ENCODE measurements around the gene CHST9.
"Not testable (repeated sequence)": the region's sequence is repeated elsewhere in the genome, so short reads cannot be mapped to it uniquely, and the experiment has no call there.

GRCh38 chr18:27232355-27232754, 47.2 kb upstream of the CHST9 start:
- TF ChIP-seq, protein P1, sequence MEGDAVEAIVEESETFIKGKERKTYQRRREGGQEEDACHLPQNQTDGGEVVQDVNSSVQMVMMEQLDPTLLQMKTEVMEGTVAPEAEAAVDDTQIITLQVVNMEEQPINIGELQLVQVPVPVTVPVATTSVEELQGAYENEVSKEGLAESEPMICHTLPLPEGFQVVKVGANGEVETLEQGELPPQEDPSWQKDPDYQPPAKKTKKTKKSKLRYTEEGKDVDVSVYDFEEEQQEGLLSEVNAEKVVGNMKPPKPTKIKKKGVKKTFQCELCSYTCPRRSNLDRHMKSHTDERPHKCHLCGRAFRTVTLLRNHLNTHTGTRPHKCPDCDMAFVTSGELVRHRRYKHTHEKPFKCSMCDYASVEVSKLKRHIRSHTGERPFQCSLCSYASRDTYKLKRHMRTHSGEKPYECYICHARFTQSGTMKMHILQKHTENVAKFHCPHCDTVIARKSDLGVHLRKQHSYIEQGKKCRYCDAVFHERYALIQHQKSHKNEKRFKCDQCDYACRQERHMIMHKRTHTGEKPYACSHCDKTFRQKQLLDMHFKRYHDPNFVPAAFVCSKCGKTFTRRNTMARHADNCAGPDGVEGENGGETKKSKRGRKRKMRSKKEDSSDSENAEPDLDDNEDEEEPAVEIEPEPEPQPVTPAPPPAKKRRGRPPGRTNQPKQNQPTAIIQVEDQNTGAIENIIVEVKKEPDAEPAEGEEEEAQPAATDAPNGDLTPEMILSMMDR (IDR thresholded peaks at IDR 0.05) = not testable (repeated sequence)
- TF ChIP-seq ZFX (IDR thresholded peaks at IDR 0.05; ENCODE audit: borderline replicate concordance) = not testable (repeated sequence)

All from 22Rv1 (cell line).